Measurements from ENCODE around the gene IRAK2.
A peak's percentile ranks its signal among the peaks of the same experiment; 100 is the strongest.
"Not testable (repeated sequence)": the region's sequence is repeated elsewhere in the genome, so short reads cannot be mapped to it uniquely, and the experiment has no call there.

Gene IRAK2, protein sequence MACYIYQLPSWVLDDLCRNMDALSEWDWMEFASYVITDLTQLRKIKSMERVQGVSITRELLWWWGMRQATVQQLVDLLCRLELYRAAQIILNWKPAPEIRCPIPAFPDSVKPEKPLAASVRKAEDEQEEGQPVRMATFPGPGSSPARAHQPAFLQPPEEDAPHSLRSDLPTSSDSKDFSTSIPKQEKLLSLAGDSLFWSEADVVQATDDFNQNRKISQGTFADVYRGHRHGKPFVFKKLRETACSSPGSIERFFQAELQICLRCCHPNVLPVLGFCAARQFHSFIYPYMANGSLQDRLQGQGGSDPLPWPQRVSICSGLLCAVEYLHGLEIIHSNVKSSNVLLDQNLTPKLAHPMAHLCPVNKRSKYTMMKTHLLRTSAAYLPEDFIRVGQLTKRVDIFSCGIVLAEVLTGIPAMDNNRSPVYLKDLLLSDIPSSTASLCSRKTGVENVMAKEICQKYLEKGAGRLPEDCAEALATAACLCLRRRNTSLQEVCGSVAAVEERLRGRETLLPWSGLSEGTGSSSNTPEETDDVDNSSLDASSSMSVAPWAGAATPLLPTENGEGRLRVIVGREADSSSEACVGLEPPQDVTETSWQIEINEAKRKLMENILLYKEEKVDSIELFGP

GRCh38 chr3:10164546-10165393 is at the start of gene IRAK2:
TSS of gene IRAK2 (plus strand) at chr3:10164919. CDS start at chr3:10164955, 36 bp downstream.
- DNase-seq (ENCODE audit: low read depth), result peak; percentile 25

GRCh38 chr3:10115326-10116137 is 49.2 kb upstream of the IRAK2 start, which contains the start of gene BRK1:
TSS of gene BRK1 (plus strand) at chr3:10115675. CDS start at chr3:10115702, 27 bp downstream.
- DNase-seq (ENCODE audit: low read depth), result peak; percentile 94

DNA sequence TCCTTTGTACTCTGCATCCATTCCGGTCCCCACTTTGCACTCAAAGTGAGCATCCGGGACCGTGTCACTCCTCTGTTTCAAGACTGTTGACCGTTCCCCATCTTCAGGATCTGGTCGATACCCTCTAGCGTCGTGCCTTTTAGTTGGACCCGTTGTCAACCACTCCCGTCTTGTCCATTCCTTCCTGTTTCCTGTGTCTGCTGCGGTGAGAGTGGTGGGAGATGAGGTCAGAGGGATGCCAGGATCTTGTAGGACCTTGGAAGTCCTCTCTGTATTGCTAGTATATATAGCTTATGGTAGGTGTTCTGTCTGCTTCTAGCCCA is 48.6 kb upstream of the IRAK2 start:
- DNase-seq (ENCODE audit: low read depth), result peak; percentile 52

- DNase-seq (ENCODE audit: low read depth), result no peak
These were observed 47.8 kb upstream of the IRAK2 start for GRCh38 chr3:10116928-10117327.

DNA sequence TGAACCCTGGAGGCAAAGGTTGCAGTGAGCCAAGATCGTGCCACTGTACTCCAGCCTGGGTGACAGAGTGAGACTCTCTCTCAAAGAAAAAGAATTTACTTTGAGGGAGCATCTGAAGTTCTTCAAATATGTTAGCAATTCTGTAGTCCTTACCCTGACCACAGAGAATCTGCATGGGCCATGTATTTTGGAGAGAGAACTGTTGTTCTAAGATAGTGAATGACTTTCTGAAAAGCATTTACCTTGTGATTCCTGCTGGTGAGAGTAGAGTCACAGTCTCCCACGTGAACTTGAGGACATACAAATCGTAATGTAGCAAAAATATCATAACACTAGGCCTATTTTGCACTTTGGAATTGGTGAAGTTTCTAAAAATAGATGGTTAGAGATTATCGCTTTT is 45.3 kb upstream of the IRAK2 start:
- DNase-seq (ENCODE audit: low read depth), result no peak

DNA sequence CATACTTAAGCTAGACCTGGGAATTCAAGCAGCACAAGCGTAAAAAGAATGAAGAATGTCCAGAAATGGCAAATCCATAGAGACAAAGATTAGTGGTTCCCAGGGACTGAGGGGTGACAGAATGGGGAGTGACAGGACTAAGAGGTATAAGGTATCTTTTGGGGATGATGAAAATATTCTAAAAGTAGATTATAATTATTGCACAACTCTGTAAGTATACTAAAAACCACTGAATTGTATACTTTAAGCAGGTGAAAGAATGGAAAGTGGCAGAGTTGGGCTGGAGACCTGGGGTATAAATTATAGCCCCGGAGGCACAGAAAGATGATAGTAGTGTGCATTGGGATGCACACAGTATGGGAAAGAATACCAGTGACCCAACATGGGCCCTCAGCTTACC is 43.7 kb upstream of the IRAK2 start:
- DNase-seq (ENCODE audit: low read depth), result no peak

- DNase-seq (ENCODE audit: low read depth), result peak; percentile 10
These were observed 42.0 kb upstream of the IRAK2 start for GRCh38 chr3:10122724-10123123.

- not testable (repeated sequence) for DNase-seq (ENCODE audit: low read depth)
These were observed 28.8 kb upstream of the IRAK2 start for GRCh38 chr3:10135872-10136271.

DNA sequence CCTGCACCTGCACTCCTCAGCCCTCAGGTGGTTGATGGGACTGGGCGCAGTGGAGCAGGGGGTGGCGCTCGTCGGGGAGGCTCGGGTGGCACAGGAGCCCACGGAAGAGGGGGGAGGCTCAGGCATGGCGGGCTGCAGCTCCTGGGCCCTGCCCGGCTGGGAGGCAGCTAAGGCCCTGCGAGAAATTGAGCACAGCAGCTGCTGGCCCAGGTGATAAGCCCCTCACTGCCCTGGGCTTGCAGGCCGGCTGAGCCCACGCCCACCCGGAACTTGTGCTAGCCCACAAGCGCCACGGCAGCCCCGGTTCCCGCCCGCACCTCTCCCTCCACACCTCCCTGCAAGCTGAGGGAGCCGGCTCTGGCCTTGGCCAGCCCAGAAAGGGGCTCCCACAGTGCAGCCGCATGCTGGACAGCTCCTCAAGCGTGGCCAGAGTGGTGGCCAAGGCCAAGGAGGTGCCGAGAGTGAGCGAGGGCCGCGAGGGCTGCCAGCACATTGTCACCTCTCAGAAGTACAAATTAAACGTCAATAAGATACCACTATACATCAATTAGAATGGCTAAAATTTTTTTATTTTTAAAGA is 28.2 kb upstream of the IRAK2 start:
- DNase-seq (ENCODE audit: low read depth), result no peak

DNA sequence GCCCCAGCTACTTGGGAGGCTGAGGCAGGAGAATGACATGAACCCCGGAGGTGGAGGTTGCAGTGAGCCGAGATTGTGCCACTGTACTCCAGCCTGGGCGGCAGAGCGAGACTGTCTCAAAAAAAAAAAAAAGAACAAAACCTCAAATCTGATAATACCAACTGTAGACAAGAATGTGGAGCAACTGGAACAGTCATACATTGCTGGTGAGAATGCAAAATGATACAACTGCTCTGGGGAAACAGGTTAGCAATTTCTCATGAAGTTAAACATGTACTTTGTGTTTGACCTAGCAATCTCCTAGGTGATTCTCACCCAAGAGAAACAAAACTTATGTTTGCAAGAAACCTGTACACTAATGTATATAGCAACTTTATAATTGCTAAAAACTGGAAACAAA is 27.5 kb upstream of the IRAK2 start:
- peak; percentile 74 for DNase-seq (ENCODE audit: low read depth)

- no peak for DNase-seq (ENCODE audit: low read depth)
These were observed 23.6 kb upstream of the IRAK2 start for GRCh38 chr3:10140996-10141546.

GRCh38 chr3:10142707-10143560 is 21.8 kb upstream of the IRAK2 start:
- peak; percentile 51 for DNase-seq (ENCODE audit: low read depth)

- DNase-seq (ENCODE audit: low read depth), result no peak
These were observed 19.0 kb upstream of the IRAK2 start for GRCh38 chr3:10145685-10146084.

- no peak for DNase-seq (ENCODE audit: low read depth)
These were observed 15.5 kb upstream of the IRAK2 start for GRCh38 chr3:10149226-10149625.

DNA sequence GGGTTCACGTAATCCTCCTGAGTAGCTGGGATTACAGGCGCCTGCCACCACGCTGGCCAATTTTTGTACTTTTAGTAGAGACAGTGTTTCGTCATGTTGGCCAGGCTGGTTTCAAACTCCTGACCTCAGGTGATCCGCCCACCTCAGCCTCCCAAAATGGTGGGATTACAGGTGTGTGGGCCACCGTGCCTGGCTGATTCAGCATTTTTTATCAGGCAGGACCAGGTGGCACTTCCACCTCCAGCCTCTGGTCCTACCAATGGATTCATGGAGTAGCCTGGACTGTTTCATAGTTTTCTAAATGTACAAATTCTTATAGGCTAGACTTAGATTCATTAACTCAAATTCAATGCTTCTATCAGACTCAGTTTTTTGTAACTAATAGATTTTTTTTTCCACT is 13.7 kb upstream of the IRAK2 start:
- DNase-seq (ENCODE audit: low read depth), result no peak

DNA sequence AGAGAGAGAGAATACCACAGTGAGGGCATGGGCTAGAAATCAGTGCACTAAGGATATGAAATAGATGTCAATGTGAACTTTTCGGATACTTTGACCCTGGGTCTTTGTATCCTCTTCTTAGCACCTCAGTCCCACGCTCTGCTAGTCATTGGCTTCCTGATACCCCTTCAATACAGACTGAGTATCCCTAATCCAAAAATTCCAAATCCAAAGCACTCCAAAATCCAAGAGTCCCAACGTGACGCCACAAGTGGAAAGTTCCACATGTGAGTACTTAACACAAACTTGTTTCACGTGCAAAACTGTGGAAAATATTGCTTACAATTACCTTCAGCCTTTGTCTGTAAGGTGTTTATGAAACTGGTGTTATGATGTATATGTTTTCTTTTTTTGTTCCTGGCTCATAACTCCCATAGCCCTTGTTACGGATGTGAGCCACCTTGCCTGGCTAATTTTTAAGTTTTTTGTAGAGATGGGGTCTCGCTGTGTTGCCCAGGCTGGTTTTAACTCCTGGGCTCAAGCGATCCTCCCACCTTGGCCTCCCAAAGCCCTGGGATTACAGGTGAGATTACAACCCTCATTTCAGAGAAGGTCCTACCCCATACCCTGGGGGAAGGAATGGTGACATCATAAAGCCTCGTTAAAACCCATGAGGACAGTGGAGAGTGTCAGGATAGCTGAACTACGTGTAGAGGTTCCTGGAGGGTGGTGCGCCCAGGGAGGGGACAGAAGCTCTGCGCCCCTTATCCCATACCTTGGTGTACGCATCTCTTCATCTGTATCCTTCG is 10.2 kb upstream of the IRAK2 start:
- no peak for DNase-seq (ENCODE audit: low read depth)

DNA sequence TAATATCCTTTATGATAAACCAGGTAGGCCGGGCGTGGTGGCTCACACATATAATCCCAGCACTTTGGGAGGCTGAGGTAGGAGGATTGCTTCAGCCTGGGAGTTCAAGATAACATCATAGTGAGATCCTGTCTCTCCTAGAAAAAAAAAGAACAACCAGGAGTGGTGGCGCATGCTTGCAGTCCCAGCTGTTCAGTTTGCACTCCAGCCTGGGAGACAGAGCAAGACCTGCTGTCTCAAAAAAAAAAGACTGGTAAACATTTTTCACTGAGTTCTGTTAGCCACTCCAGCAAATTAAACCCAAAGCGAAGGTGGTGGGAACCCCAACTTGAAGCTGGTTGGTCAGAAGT is 9.6 kb upstream of the IRAK2 start:
- DNase-seq (ENCODE audit: low read depth), result no peak

DNA sequence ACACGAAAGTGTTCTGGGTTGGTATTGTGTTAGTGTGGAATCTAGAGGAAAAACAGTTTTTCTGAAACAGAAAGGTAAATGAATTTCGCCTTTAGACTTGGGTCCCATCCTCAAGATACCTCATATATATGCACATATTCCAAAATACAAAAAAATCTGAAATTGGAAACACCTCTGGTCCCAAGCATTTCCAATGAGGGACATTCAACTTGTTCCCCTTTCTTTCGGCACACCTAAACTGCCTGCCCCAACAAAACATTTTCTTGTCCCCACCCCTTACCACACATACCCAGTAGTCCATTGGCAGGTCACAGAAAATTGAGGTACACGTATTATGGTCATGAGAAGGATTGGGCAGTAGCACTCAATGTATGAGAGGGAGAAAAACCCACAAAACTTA is 9.1 kb upstream of the IRAK2 start:
- no peak for DNase-seq (ENCODE audit: low read depth)

DNA sequence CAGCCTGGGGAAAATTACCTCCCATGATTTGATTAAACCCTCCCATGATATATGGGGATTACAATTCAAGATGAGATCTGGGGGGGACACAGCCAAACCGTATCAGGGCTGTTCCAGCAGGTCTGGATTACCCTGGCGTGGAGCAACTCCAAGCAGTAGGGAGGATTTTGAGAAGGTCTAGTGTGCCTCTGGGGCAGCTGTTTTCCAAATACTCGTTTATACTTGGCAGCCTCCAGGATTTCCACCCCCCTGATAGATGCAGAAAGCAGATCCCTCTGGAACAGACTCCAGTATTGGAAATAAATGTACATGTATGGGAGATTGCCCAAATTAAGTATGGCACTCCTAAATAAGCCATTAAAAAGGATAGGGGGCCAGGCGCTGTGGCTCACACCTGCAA is 7.7 kb upstream of the IRAK2 start:
- no peak for DNase-seq (ENCODE audit: low read depth)

GRCh38 chr3:10158555-10158954 is 6.2 kb upstream of the IRAK2 start:
- not testable (repeated sequence) for DNase-seq (ENCODE audit: low read depth)
